Measurements from ENCODE around the gene XRCC5. TPM values are rescaled to one million over a fixed set of nuclear protein-coding genes. Genes with fewer than 3 reads are reported as not detected.

XRCC5 gene
- total RNA-seq, 1 experiment from 2014 or later = 618 TPM

DNA sequence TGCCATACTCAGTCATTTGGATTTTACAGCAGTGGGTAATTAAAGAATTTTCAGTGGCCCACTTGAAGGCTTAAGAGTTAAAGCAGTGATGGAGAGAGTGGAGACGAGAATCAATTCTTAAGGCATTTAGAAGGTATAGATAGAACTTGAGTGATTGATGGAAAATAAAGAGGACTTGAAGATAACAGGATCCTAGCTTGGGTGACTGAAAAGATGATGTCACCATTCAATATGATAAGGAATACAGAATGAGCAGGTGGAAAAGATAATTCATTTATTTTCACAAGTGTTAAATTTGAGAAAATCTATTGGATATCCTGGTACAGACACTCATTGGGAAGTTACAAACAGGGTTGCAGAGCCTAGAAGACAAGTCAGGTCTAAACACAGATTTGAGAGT is 35.2 kb downstream of the XRCC5 start:
- Histone ChIP-seq H3K4ac (ENCODE audit: low read depth, low read length) (no peak overlapping the region), H4K8ac (replicated peaks; ENCODE audit: insufficient read length, low read depth, low read length) (no peak overlapping the region), H3K23ac (ENCODE audit: insufficient read length, low read depth, low read length) (no peak overlapping the region), H3K23me2 (ENCODE audit: insufficient read length, low read depth, low read length, poor library complexity, severe bottlenecking) (no peaks in the 10 kb centered on the region), H3K27ac (ENCODE audit: insufficient read length, low read depth, low read length) (no peak overlapping the region), H2AFZ (ENCODE audit: low read length) (no peak overlapping the region), H3K56ac (ENCODE audit: insufficient read length, low read depth, low read length) (no peak overlapping the region), H3K9ac (ENCODE audit: extremely low read depth, insufficient read length, low read length) (no peak overlapping the region), H2BK120ac (ENCODE audit: low read depth, low read length, poor library complexity, severe bottlenecking) (no peak overlapping the region), H4K5ac (ENCODE audit: insufficient read length, low read depth, low read length) (no peak overlapping the region), H2AK5ac (ENCODE audit: insufficient read length, low read length) (no peak overlapping the region), H3K18ac (ENCODE audit: insufficient read length, low read depth, low read length) (no peak overlapping the region), H4K20me1 (ENCODE audit: control insufficient read depth, insufficient read depth, insufficient read length) (no peaks in the 10 kb centered on the region), H2BK15ac (ENCODE audit: low read depth, low read length) (no peak overlapping the region), H3K9me3 (ENCODE audit: control insufficient read depth, low read depth, low read length) (no peaks in the 10 kb centered on the region), H3K4me1 (ENCODE audit: insufficient read depth, low read length) (no peaks in the 10 kb centered on the region), H2BK12ac (ENCODE audit: insufficient read length, low read depth, low read length) (no peak overlapping the region), H3K14ac (ENCODE audit: insufficient read depth, low read length) (no peak overlapping the region), H3K79me1 (ENCODE audit: insufficient read depth, low read depth, low read length, poor library complexity, severe bottlenecking) (peaks cover 3% of the 10 kb centered on the region), H3K4me2 (ENCODE audit: insufficient read depth, insufficient read length, low read length) (no peak overlapping the region), H3K79me2 (ENCODE audit: insufficient read depth, low read length) (no peaks in the 10 kb centered on the region), H3K27me3 (ENCODE audit: insufficient read depth, low read length) (no peaks in the 10 kb centered on the region), H3T11ph (ENCODE audit: low read length) (no peak overlapping the region), H2BK20ac (ENCODE audit: low read depth, low read length, poor library complexity, severe bottlenecking) (no peak overlapping the region), H2BK5ac (ENCODE audit: insufficient read length, low read length) (no peak overlapping the region), H4K91ac (ENCODE audit: insufficient read length, low read depth, low read length) (no peak overlapping the region)
- H3K27me3 Mint-ChIP-seq (ENCODE audit: low read depth) = no peaks in the 10 kb centered on the region
- WGBS (ENCODE audit: extremely low coverage, insufficient read length, low lambda C conversion rate) = no CpG with 5 or more reads among the region's 1 CpG
- DNase-seq = no peak
- no peak overlapping the region for H3K4me3 Mint-ChIP-seq
- no peak for TF ChIP-seq CTCF (conservative IDR thresholded peaks at IDR 0.05)
- H3K9me3 Mint-ChIP-seq = no peaks in the 10 kb centered on the region
- H3K27ac Mint-ChIP-seq = no peak overlapping the region
- H3K4me1 Mint-ChIP-seq = peaks cover 14 to 19% of the 10 kb centered on the region in 2 experiments
- peaks cover 41 to 67% (median 67%) of the 10 kb centered on the region in 3 experiments; a peak in 6 of 7 replicates for H3K36me3 Mint-ChIP-seq (ENCODE audit: insufficient read depth in 1 of 3, low read depth in 3 of 3)
